NCI-H1092 treated with DMSO at 0.1 percent for 48 hours (cell line): ENCODE results near the gene MXD3.
"Not testable (repeated sequence)": the region's sequence is repeated elsewhere in the genome, so short reads cannot be mapped to it uniquely, and the experiment has no call there.

ENCODE experiments used
- DNase-seq: peaks from one replicate; lab custom pipeline; 2025; lab: John Stamatoyannopoulos, UW

MXD3 gene

DNA sequence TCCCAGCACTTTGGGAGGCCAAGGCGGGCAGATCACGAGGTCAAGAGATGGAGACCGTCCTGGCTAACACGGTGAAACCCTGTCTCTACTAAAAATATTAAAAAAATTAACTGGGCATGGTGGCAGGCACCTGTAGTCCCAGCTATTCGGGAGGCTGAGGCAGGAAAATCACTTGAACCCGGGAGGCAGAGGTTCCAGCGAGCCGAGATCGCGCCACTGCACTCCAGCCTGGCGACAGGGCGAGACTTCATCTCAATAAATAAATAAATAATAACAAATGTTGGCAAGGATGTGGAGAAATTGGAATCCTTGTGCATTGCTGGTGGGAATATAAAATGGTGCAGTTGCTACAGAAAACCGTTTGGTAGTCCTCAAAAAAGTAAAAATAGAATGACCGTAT, 31.3 kb upstream of the MXD3 start:
- not testable (repeated sequence) for DNase-seq

GRCh38 chr5:177339107-177339638, 27.5 kb upstream of the MXD3 start:
- DNase-seq, result no peak

GRCh38 chr5:177338251-177339106, 26.8 kb upstream of the MXD3 start:
- DNase-seq, result no peak

GRCh38 chr5:177336603-177337494, 25.2 kb upstream of the MXD3 start:
- no peak for DNase-seq

GRCh38 chr5:177336112-177336511, 24.4 kb upstream of the MXD3 start:
- DNase-seq, result no peak

DNA sequence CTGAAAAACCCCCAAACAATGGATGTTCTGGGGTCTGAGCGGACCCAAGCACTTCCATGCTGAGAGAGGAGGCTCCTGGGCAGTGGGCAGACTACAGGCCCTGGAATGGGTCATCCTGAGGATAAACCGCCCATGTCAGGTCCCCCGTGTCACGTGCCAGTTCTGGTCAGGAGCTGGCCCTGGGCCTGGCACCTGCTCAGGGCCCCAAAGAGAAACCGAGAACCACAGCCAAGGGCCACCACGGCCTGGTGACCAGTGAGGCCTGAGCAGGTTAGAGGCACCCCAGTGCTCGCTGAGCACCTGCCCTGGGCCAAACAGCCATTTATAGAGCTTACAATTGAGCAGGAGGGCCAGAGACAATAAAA, 24.0 kb upstream of the MXD3 start:
- no peak for DNase-seq

GRCh38 chr5:177334781-177335700, 23.3 kb upstream of the MXD3 start:
- no peak for DNase-seq

GRCh38 chr5:177334155-177334551, 22.5 kb upstream of the MXD3 start:
- no peak for DNase-seq

- no peak for DNase-seq
Observed at GRCh38 chr5:177333420-177334154, 21.9 kb upstream of the MXD3 start.

- DNase-seq, result no peak
Observed at GRCh38 chr5:177332896-177333260, 21.2 kb upstream of the MXD3 start.

- no peak for DNase-seq
Observed at GRCh38 chr5:177332031-177332895, 20.6 kb upstream of the MXD3 start.

GRCh38 chr5:177330991-177331842, 19.5 kb upstream of the MXD3 start:
- no peak for DNase-seq

DNA sequence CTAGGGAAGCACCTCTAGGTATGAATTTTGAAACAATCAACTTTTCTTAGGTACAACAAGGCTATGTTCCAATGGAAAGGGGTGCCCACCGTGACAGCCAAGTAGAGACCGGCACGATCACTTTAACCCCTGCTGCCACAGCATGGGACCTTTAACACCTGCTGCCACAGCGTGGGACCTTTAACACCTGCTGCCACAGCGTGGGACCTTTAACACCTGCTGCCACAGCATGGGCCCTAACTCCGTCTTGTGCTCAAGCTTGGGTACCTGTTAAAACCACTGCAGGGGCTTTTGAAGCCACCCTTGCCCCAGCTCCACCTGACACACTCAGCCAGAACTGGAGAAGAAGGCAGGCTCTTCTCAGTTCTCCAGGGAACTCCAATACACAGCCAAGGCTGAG, 18.2 kb upstream of the MXD3 start:
- DNase-seq, result no peak

GRCh38 chr5:177328545-177329231, 17.0 kb upstream of the MXD3 start:
- no peak for DNase-seq

DNA sequence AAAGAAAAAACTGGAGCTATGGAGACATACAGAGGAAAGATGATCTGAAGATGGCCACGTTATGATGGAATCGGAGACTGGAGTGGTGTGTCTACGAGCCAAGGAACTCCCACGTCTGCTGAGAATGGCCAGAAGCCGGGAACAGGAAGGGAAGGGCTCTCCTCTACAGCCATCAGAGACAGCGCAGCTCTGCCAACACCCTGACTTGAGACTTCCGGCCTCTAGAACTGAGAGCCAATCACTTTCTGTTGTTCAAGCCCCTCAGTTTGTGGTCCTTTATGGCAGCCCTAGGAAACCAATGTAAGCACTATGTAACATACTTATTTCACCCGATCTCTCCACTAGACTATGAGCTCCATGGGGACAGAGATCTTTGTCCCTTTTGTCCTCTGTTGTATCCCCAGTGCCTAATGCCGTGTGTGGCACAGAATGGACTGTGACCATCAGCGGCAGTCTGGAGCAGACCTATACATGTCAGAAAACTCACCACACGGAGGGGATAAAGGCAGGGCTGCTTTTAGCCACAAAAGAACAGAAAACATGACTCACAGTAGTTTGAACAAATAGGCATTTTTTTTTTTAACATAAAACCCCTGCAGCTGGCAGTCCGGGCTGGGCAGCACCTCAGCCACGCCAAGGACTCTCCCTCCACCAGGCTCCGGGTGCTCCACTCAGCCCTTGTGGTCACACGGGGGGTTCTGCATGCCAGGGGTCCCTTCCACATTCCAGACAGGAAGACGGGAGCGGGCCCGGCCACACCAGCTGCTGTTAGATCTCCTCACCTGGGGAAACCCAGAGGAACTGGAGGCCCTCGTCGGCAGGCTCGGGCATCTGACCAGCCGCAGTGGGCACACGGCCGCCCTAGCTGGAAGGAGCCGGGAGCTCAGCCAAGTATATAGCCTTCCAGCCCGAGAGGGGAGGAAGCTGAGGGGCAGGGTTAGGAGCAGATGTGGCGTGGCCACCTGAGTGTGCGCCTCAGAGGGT, 16.1 kb upstream of the MXD3 start:
- no peak for DNase-seq

DNA sequence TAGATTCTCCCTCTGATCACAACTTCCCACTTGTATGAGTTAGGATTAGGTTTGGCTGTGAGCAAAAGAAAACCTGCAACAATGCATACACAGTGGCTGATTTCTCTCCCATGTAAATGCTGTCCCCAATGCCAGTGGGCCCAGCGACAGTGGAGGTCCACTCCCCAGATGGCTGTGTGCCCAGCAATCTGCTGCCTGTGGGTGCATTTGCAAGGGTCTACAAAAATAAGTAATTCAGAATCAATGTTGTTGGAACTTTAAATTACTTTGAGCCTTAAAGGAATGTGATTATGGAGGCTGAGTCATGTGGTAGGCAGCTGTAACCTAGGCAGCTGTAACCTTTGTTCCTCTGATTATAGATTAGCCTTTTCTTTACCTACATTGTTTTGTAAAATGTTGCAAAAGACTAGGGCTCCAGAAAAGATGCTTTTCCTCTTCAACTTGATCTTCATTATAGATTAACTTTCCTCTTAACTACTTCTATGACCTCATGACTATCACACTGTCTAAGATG, 14.2 kb upstream of the MXD3 start:
- no peak for DNase-seq

DNA sequence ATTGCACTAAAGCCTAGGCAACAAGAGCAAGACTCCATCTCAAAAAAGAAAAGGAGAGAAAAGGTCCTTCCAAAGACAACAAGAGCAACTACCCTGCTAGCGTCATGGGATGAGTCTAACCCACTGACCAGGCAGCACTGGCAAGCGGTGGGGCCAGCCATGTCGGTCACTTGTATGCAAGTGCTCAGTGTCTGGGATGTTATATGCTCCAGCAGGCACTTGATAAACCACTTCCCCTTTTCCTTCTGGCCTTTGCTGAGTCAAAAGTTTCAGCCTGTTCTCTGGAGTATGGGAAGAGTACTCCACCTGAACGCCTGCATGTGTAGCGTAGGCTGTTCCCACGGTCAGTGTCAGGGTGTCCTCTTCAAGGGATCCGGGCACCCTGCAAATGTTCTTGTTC, 9.2 kb upstream of the MXD3 start:
- DNase-seq, result no peak
